ENCODE results near the gene GNG8. TPM values are rescaled to one million over a fixed set of nuclear protein-coding genes. Genes with fewer than 3 reads are reported as not detected.

The GNG8 gene
- total and polyA plus RNA-seq, 2 donors (not counting 1 experiment from before 2014, with no cell fraction given): 6.7 TPM; not detected in 1

GRCh38 chr19:46609511-46610412 lies 26.2 kb downstream of the GNG8 start:
- Histone ChIP-seq H4K20me1 (ENCODE audit: control insufficient read depth, insufficient read depth, low read length, poor library complexity, severe bottlenecking) (peaks cover 52% of the 10 kb centered on the region), H3K27ac (ENCODE audit: low read length in 2 of 2) (no peak overlapping the region), H3K79me2 (ENCODE audit: control insufficient read depth, insufficient read depth, low read length) (peaks cover 3% of the 10 kb centered on the region), H3K4me3 (ENCODE audit: control extremely low read depth in 1 of 5, extremely low read depth in 1 of 5, insufficient read depth in 1 of 5, low read depth in 2 of 5, low read length in 4 of 5) (no peak overlapping the region), H3K9me3 (ENCODE audit: control extremely low read depth in 1 of 3, control insufficient read depth in 2 of 3, insufficient read depth in 1 of 3, low read length in 2 of 3) (peaks cover 0 to 7% (median 0%) of the 10 kb centered on the region in 3 donors), H3K27me3 (replicated peaks in 1 of 4; ENCODE audit: control extremely low read depth in 1 of 4, control insufficient read depth in 3 of 4, insufficient read depth in 4 of 4, low read length in 3 of 4) (no peaks in the 10 kb centered on the region), H3K9ac (ENCODE audit: low read length) (no peak overlapping the region), H3K4me1 (ENCODE audit: control insufficient read depth in 2 of 2, insufficient read depth in 2 of 2, low read length in 2 of 2) (peaks cover 26 to 35% of the 10 kb centered on the region in 2 donors), H3K36me3 (replicated peaks in 1 of 2; ENCODE audit: control extremely low read depth in 1 of 2, control insufficient read depth in 1 of 2, extremely low read depth in 1 of 2, insufficient read depth in 2 of 2, low read length in 1 of 2) (peaks cover 0 to 49% of the 10 kb centered on the region in 2 experiments), H2AFZ (ENCODE audit: insufficient read depth, low read depth, low read length, poor library complexity, severe bottlenecking) (no peak overlapping the region), H3K4me2 (replicated peaks; ENCODE audit: low read depth, low read length, poor library complexity, severe bottlenecking) (no peak overlapping the region)
- TF ChIP-seq EZH2 (IDR thresholded peaks at IDR 0.05; ENCODE audit: borderline replicate concordance, insufficient read depth, low read depth, low read length, poor library complexity, severe bottlenecking) (no peak), CTCF (IDR thresholded peaks at IDR 0.05) (no peak)
- H3K27ac Mint-ChIP-seq: no peak overlapping the region
- POLR2A ChIA-PET: interaction anchor here (0.7 to 3.2 kb wide), 2 partner anchors 9 to 212 kb away, joined by 3 to 19 read pairs; partner anchors contain the start of gene CALM3
- no peak overlapping the region for H3K4me3 Mint-ChIP-seq
- ATAC-seq (ENCODE audit: low read depth) (no peak), DNase-seq (peak; percentile 13)
- CTCF ChIA-PET: interaction anchor here (1.7 to 16.2 kb wide), 3 partner anchors 8 to 119 kb away, joined by 4 to 447 read pairs (median 92); partner anchors contain the start of genes CALM3 and DACT3
- 94% methylated on average over 24 of the region's 30 CpGs for WGBS (ENCODE audit: insufficient coverage)
- peaks cover 33% of the 10 kb centered on the region for H3K4me1 Mint-ChIP-seq
- intact Hi-C loops (cut with micrococcal nuclease): no loop called here
- no peaks in the 10 kb centered on the region for H3K27me3 Mint-ChIP-seq
- no peaks in the 10 kb centered on the region for H3K9me3 Mint-ChIP-seq (ENCODE audit: insufficient read depth)

Measured in B cell (primary cell).